ENCODE results near the gene NSMCE1. TPM values are rescaled to one million over a fixed set of nuclear protein-coding genes. Genes with fewer than 3 reads are reported as not detected.
"Not testable (repeated sequence)": the region's sequence is repeated elsewhere in the genome, so short reads cannot be mapped to it uniquely, and the experiment has no call there.

NSMCE1 gene
- total and polyA plus RNA-seq, 2 donors (not counting 1 experiment from before 2014, with no cell fraction given) = 48.8 to 142 TPM

- Histone ChIP-seq H3K4me2 (ENCODE audit: extremely low read depth, insufficient read depth, low read length) (no peak overlapping the region), H2AFZ (ENCODE audit: low read length) (no peak overlapping the region), H3K9ac (ENCODE audit: insufficient read depth, low read length) (no peak overlapping the region), H3K27me3 (ENCODE audit: control insufficient read depth, insufficient read depth, low read length) (no peaks in the 10 kb centered on the region), H3K9me3 (ENCODE audit: control insufficient read depth, insufficient read depth, low read depth, low read length) (no peaks in the 10 kb centered on the region), H4K20me1 (ENCODE audit: control insufficient read depth, extremely low read depth, insufficient read depth, low read length) (no peaks in the 10 kb centered on the region), H3K36me3 (ENCODE audit: control insufficient read depth, insufficient read depth, low read length) (no peaks in the 10 kb centered on the region), H3K4me1 (ENCODE audit: control insufficient read depth, extremely low read depth, insufficient read depth, low read length) (peaks cover 4% of the 10 kb centered on the region), H3K79me2 (ENCODE audit: control insufficient read depth, insufficient read depth, low read length) (peaks cover 2% of the 10 kb centered on the region), H3K27ac (ENCODE audit: insufficient read depth, low read length) (no peak overlapping the region), H3K4me3 (replicated peaks in 1 of 4; ENCODE audit: control extremely low read depth in 1 of 4, insufficient read depth in 1 of 4, low read depth in 3 of 4, low read length in 4 of 4) (no peak overlapping the region)
- no peak for TF ChIP-seq CTCF (conservative IDR thresholded peaks at IDR 0.05 in 1 of 2, IDR thresholded peaks at IDR 0.05 in 1 of 2; ENCODE audit: low read depth in 1 of 2, low read length in 2 of 2)
- no peak for TF ChIP-seq EZH2 (IDR thresholded peaks at IDR 0.05; ENCODE audit: low read length, missing control alignments)
- DNase-seq (ENCODE audit: low read depth in 2 of 2) = no peak
These were observed 1.4 kb downstream of the NSMCE1 start for GRCh38 chr16:27267037-27267677.

GRCh38 chr16:27265982-27266381 is 2.6 kb downstream of the NSMCE1 start:
- no peak overlapping the region for H3K9ac ChIP-seq (ENCODE audit: insufficient read depth, low read length)
- H2AFZ ChIP-seq (ENCODE audit: low read length) = no peak overlapping the region
- peaks cover 2% of the 10 kb centered on the region for H3K79me2 ChIP-seq (ENCODE audit: control insufficient read depth, insufficient read depth, low read length)
- H3K27ac ChIP-seq (ENCODE audit: insufficient read depth, low read length) = no peak overlapping the region
- H3K27me3 ChIP-seq (ENCODE audit: control insufficient read depth, insufficient read depth, low read length) = no peaks in the 10 kb centered on the region
- no peaks in the 10 kb centered on the region for H3K9me3 ChIP-seq (ENCODE audit: control insufficient read depth, insufficient read depth, low read depth, low read length)
- no peaks in the 10 kb centered on the region for H3K36me3 ChIP-seq (ENCODE audit: control insufficient read depth, insufficient read depth, low read length)
- no peak overlapping the region for H3K4me2 ChIP-seq (ENCODE audit: extremely low read depth, insufficient read depth, low read length)
- H4K20me1 ChIP-seq (ENCODE audit: control insufficient read depth, extremely low read depth, insufficient read depth, low read length) = no peaks in the 10 kb centered on the region
- no peak for DNase-seq (ENCODE audit: low read depth in 2 of 2)
- no peak for TF ChIP-seq EZH2 (IDR thresholded peaks at IDR 0.05; ENCODE audit: low read length, missing control alignments)
- no peak for TF ChIP-seq CTCF (conservative IDR thresholded peaks at IDR 0.05 in 1 of 2, IDR thresholded peaks at IDR 0.05 in 1 of 2; ENCODE audit: low read depth in 1 of 2, low read length in 2 of 2)
- no peak overlapping the region for H3K4me3 ChIP-seq (replicated peaks in 1 of 4; ENCODE audit: control extremely low read depth in 1 of 4, insufficient read depth in 1 of 4, low read depth in 3 of 4, low read length in 4 of 4)
- peaks cover 4% of the 10 kb centered on the region for H3K4me1 ChIP-seq (ENCODE audit: control insufficient read depth, extremely low read depth, insufficient read depth, low read length)

- H3K27me3 ChIP-seq (ENCODE audit: control insufficient read depth, insufficient read depth, low read length) = no peaks in the 10 kb centered on the region
- no peak overlapping the region for H3K4me3 ChIP-seq (replicated peaks in 1 of 4; ENCODE audit: control extremely low read depth in 1 of 4, insufficient read depth in 1 of 4, low read depth in 3 of 4, low read length in 4 of 4)
- peak; percentile 65 to 85 for DNase-seq (ENCODE audit: low read depth in 2 of 2)
- H3K79me2 ChIP-seq (ENCODE audit: control insufficient read depth, insufficient read depth, low read length) = peaks cover 2% of the 10 kb centered on the region
- H2AFZ ChIP-seq (ENCODE audit: low read length) = no peak overlapping the region
- H4K20me1 ChIP-seq (ENCODE audit: control insufficient read depth, extremely low read depth, insufficient read depth, low read length) = no peaks in the 10 kb centered on the region
- no peak overlapping the region for H3K27ac ChIP-seq (ENCODE audit: insufficient read depth, low read length)
- H3K9me3 ChIP-seq (ENCODE audit: control insufficient read depth, insufficient read depth, low read depth, low read length) = no peaks in the 10 kb centered on the region
- no peaks in the 10 kb centered on the region for H3K36me3 ChIP-seq (ENCODE audit: control insufficient read depth, insufficient read depth, low read length)
- H3K9ac ChIP-seq (ENCODE audit: insufficient read depth, low read length) = no peak overlapping the region
- peaks cover 4% of the 10 kb centered on the region for H3K4me1 ChIP-seq (ENCODE audit: control insufficient read depth, extremely low read depth, insufficient read depth, low read length)
- peak overlapping the region; percentile 8 for H3K4me2 ChIP-seq (ENCODE audit: extremely low read depth, insufficient read depth, low read length)
- TF ChIP-seq EZH2 (IDR thresholded peaks at IDR 0.05; ENCODE audit: low read length, missing control alignments) (no peak), CTCF (conservative IDR thresholded peaks at IDR 0.05 in 1 of 2, IDR thresholded peaks at IDR 0.05 in 1 of 2; ENCODE audit: low read depth in 1 of 2, low read length in 2 of 2) (no peak)
These were observed 4.4 kb downstream of the NSMCE1 start for GRCh38 chr16:27264151-27264550.

GRCh38 chr16:27262904-27263423 is 5.6 kb downstream of the NSMCE1 start:
- H3K4me2 ChIP-seq (ENCODE audit: extremely low read depth, insufficient read depth, low read length); DNase-seq (ENCODE audit: low read depth in 2 of 2); H3K4me3 ChIP-seq (replicated peaks in 1 of 4; ENCODE audit: control extremely low read depth in 1 of 4, insufficient read depth in 1 of 4, low read depth in 3 of 4, low read length in 4 of 4); H2AFZ ChIP-seq (ENCODE audit: low read length); H3K4me1 ChIP-seq (ENCODE audit: control insufficient read depth, extremely low read depth, insufficient read depth, low read length); H3K27ac ChIP-seq (ENCODE audit: insufficient read depth, low read length); H3K79me2 ChIP-seq (ENCODE audit: control insufficient read depth, insufficient read depth, low read length); H3K9ac ChIP-seq (ENCODE audit: insufficient read depth, low read length); H3K9me3 ChIP-seq (ENCODE audit: control insufficient read depth, insufficient read depth, low read depth, low read length); H3K27me3 ChIP-seq (ENCODE audit: control insufficient read depth, insufficient read depth, low read length); H3K36me3 ChIP-seq (ENCODE audit: control insufficient read depth, insufficient read depth, low read length); H4K20me1 ChIP-seq (ENCODE audit: control insufficient read depth, extremely low read depth, insufficient read depth, low read length): not testable (repeated sequence)

Data from fibroblast of lung (primary cell).